Endodermal cell (in vitro differentiated cells): ENCODE results near the gene EML1. TPM values are rescaled to one million over a fixed set of nuclear protein-coding genes. Genes with fewer than 3 reads are reported as not detected.

Experiments
- DNase-seq: peaks from one replicate; pipeline ENCODE4 v3.0.0-alpha.2; 2017
- H3K27ac ChIP-seq: 2 replicates; pipeline ENCODE4 v1.5.1; 2013; ENCODE audit warnings: mild to moderate bottlenecking, low read depth, low read length, moderate library complexity
- H3K27me3 ChIP-seq: 2 replicates; pipeline ENCODE4 v1.6.1; 2013; ENCODE audit warnings: mild to moderate bottlenecking, low read length, moderate library complexity; ENCODE audit not compliant: insufficient read depth, control insufficient read depth, poor library complexity, severe bottlenecking
- H3K36me3 ChIP-seq: 2 replicates; pipeline ENCODE4 v1.7.0; 2013; ENCODE audit warnings: mild to moderate bottlenecking, low read length, moderate library complexity; ENCODE audit not compliant: control insufficient read depth, insufficient read depth
- H3K4me1 ChIP-seq: one replicate; pipeline ENCODE4 v1.7.0; 2013; ENCODE audit warnings: low read length; ENCODE audit not compliant: control insufficient read depth, insufficient read depth
- H3K4me3 ChIP-seq: 2 replicates; pipeline ENCODE4 v1.5.1; 2013; ENCODE audit warnings: mild to moderate bottlenecking, low read length, moderate library complexity
- H3K9ac ChIP-seq: 2 replicates; pipeline ENCODE4 v1.6.1; 2013; ENCODE audit warnings: mild to moderate bottlenecking, low read length, moderate library complexity; ENCODE audit not compliant: poor library complexity, severe bottlenecking; ENCODE audit errors: extremely low read depth
- H3K9me3 ChIP-seq: 2 replicates; pipeline ENCODE4 v1.6.1; 2013; ENCODE audit warnings: mild to moderate bottlenecking, low read length, moderate library complexity; ENCODE audit not compliant: control insufficient read depth
- H3K27ac Mint-ChIP-seq: 2 replicates; pipeline ENCODE4 v1.8.0; 2020; ENCODE audit warnings: mixed read lengths
- H3K27me3 Mint-ChIP-seq: 2 replicates; pipeline ENCODE4 v1.8.0; 2021; ENCODE audit warnings: mild to moderate bottlenecking, mixed read lengths; ENCODE audit not compliant: insufficient read depth
- H3K36me3 Mint-ChIP-seq: 2 replicates; pipeline ENCODE4 v1.8.0; 2020; ENCODE audit warnings: low read depth, mixed read lengths
- H3K4me1 Mint-ChIP-seq: 2 replicates; pipeline ENCODE4 v1.8.0; 2020; ENCODE audit warnings: mixed read lengths
- H3K4me3 Mint-ChIP-seq: 2 replicates; pipeline ENCODE4 v1.8.0; 2020; ENCODE audit warnings: mild to moderate bottlenecking, moderate library complexity, mixed read lengths
- H3K9me3 Mint-ChIP-seq: 2 replicates; pipeline ENCODE4 v1.8.0; 2020; ENCODE audit warnings: mild to moderate bottlenecking, mixed read lengths
- WGBS, 2 experiments: methylation state at CpG; one replicate each; pipeline versions ENCODE4 v1.1.5 to v1.1.7; 2013; ENCODE audit warnings: missing lambda C conversion rate in 2 of 2, mixed read lengths in 1 of 2; ENCODE audit not compliant: insufficient coverage in 1 of 2, insufficient read length in 1 of 2; 5-methylcytosine and 5-hydroxymethylcytosine counted together
- total RNA-seq, 2 donors: library from RNA; stranded (reverse); fragmentation: NEBNext Ultra II Directional in 1 of 2; extraction: Animal tissue kit (Norgen Biotek cat#: 25700) in 1 of 2; gene quantifications; 2 replicates in 1 of 2; 3 replicates in 1 of 2; pipeline ENCODE4 v1.2.1, GENCODE V29; 2021
- TF ChIP-seq, protein P1 (sequence below): fragments of 200-600 bp; sonication (generic); conservative IDR thresholded peaks from 2 replicates; pipeline ENCODE4 v1.5.0; 2021; ENCODE audit warnings: antibody characterized with exemption, mild to moderate bottlenecking

EML1 gene
- total RNA-seq, 2 donors from 2014 or later, result 25.0 to 31.4 TPM

DNA sequence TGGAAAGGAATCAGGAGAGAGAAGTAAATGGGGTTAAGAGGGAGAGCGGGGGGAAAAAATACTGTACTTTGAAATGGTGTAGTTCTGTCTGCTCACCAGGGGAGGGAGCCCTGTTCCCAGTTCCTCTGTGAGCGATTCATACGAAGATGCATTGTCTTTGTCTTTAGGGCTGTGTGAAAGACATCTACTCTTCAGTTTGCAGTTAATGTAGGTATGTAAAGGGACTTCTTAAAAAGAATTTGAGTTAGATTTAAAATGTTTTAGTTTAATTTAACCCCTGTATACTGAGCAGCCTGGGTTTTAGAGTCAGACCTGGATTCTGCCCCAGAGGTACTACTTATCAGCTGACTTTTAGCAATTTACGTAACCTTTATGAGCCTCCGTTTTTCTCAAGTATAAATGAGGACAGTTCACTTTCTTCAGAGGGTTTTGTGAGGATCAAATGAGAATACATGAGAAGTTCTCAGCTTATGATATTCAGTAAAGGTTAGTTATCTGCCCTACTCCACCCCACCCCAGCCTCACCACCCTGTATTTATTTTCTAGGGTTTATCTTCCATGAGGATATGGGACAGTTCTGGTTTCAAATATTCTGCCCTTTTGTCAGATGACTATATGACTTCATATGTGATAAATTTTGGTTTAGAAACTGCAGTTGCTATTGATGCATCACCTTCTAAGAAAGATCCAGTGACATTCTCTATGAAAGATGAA lies 189.5 kb downstream of the EML1 start:
- peaks cover 15% of the 10 kb centered on the region for H3K9me3 Mint-ChIP-seq
- H3K27me3 Mint-ChIP-seq, result no peaks in the 10 kb centered on the region
- H3K36me3 Mint-ChIP-seq, result peaks cover 7% of the 10 kb centered on the region
- H3K27ac ChIP-seq, result no peak overlapping the region
- 47 to 80% methylated on average over 3 to 5 of the region's 5 CpGs for WGBS, 2 experiments
- no peaks in the 10 kb centered on the region for H3K4me1 Mint-ChIP-seq
- H3K4me3 ChIP-seq, result no peak overlapping the region
- H3K9ac ChIP-seq, result no peak overlapping the region
- H3K9me3 ChIP-seq, result peaks cover 14% of the 10 kb centered on the region
- no peak overlapping the region for H3K27ac Mint-ChIP-seq
- no peaks in the 10 kb centered on the region for H3K4me1 ChIP-seq
- H3K4me3 Mint-ChIP-seq, result no peak overlapping the region
- no peaks in the 10 kb centered on the region for H3K27me3 ChIP-seq
- no peaks in the 10 kb centered on the region for H3K36me3 ChIP-seq
- peak; percentile 82 for DNase-seq
- TF ChIP-seq, protein P1, sequence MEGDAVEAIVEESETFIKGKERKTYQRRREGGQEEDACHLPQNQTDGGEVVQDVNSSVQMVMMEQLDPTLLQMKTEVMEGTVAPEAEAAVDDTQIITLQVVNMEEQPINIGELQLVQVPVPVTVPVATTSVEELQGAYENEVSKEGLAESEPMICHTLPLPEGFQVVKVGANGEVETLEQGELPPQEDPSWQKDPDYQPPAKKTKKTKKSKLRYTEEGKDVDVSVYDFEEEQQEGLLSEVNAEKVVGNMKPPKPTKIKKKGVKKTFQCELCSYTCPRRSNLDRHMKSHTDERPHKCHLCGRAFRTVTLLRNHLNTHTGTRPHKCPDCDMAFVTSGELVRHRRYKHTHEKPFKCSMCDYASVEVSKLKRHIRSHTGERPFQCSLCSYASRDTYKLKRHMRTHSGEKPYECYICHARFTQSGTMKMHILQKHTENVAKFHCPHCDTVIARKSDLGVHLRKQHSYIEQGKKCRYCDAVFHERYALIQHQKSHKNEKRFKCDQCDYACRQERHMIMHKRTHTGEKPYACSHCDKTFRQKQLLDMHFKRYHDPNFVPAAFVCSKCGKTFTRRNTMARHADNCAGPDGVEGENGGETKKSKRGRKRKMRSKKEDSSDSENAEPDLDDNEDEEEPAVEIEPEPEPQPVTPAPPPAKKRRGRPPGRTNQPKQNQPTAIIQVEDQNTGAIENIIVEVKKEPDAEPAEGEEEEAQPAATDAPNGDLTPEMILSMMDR, result peak; percentile 93

DNA sequence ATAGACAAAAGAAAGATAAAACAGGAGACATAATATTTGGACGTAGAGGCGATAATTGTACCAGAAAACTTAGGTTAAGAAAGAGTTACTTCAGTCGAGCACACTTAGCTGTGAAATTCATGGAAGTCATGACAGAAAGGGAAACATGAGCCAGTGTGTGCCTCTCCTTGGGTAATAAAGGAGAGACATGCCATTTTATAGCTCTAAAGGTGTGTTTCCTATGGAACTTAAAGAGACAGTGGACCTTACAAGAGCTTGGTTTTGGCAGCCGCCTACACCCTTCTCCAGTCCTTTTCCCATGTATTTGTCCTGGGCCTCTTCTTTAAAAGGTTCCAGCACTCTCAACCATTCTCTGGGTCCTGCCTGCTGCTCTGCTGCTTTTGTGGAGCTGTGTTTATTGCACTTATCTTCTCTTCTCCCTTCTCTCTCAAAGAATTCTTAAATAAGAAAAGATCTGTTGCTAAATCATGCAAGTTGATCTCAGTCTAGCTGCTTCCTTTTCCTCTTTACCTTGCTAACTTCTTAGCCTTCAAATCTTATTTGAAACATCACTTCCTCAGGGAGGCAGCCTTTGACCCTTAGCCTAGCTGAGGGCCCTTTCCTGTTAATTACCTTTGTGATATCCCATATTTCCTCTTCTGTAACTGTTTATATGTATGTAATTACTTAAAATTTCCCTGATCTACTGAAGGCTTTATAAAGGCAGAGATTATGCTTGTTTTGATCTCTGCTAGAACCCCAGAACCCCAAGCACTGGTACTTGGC lies 190.2 kb downstream of the EML1 start:
- WGBS, 2 experiments, result 90 to 97% methylated on average over 4 of the region's 4 CpGs
- H3K27ac Mint-ChIP-seq, result no peak overlapping the region
- no peaks in the 10 kb centered on the region for H3K4me1 Mint-ChIP-seq
- no peaks in the 10 kb centered on the region for H3K27me3 ChIP-seq
- no peaks in the 10 kb centered on the region for H3K27me3 Mint-ChIP-seq
- peaks cover 15% of the 10 kb centered on the region for H3K9me3 Mint-ChIP-seq
- H3K4me3 Mint-ChIP-seq, result no peak overlapping the region
- peaks cover 7% of the 10 kb centered on the region for H3K36me3 Mint-ChIP-seq
- H3K4me3 ChIP-seq, result no peak overlapping the region
- H3K4me1 ChIP-seq, result no peaks in the 10 kb centered on the region
- no peaks in the 10 kb centered on the region for H3K36me3 ChIP-seq
- peaks cover 14% of the 10 kb centered on the region for H3K9me3 ChIP-seq
- TF ChIP-seq, protein P1, result no peak
- no peak overlapping the region for H3K9ac ChIP-seq
- no peak overlapping the region for H3K27ac ChIP-seq
- DNase-seq, result no peak

GRCh38 chr14:99984036-99984435 lies 190.8 kb downstream of the EML1 start:
- Histone ChIP-seq H3K4me1 (no peaks in the 10 kb centered on the region), H3K9me3 (peaks cover 14% of the 10 kb centered on the region), H3K4me3 (no peak overlapping the region), H3K9ac (no peak overlapping the region), H3K27me3 (no peaks in the 10 kb centered on the region), H3K27ac (no peak overlapping the region), H3K36me3 (no peaks in the 10 kb centered on the region)
- TF ChIP-seq, protein P1, result no peak
- Mint-ChIP-seq H3K27me3 (no peaks in the 10 kb centered on the region), H3K27ac (no peak overlapping the region), H3K36me3 (peaks cover 7% of the 10 kb centered on the region), H3K9me3 (peaks cover 15% of the 10 kb centered on the region), H3K4me1 (no peaks in the 10 kb centered on the region), H3K4me3 (no peak overlapping the region)
- WGBS, 2 experiments, result 92 to 94% methylated on average over 2 to 3 of the region's 3 CpGs
- no peak for DNase-seq
